ENCODE measurements around the gene EXOSC10.

Gene EXOSC10

GRCh38 chr1:11099310-11100148 is at the start of gene EXOSC10:
EXOSC10 (minus strand) TSS chr1:11099869; CDS start chr1:11099831, 38 bp downstream.
- DNase-seq, result peak; percentile 87

- DNase-seq, result no peak
These were observed 47.6 kb upstream of the EXOSC10 start for GRCh38 chr1:11147197-11147770.

- no peak for DNase-seq
These were observed 46.1 kb upstream of the EXOSC10 start for GRCh38 chr1:11145741-11146140.

GRCh38 chr1:11144570-11145256 is 45.0 kb upstream of the EXOSC10 start:
- DNase-seq, result no peak

- DNase-seq, result no peak
These were observed 44.2 kb upstream of the EXOSC10 start for GRCh38 chr1:11143907-11144306.

- no peak for DNase-seq
These were observed 43.7 kb upstream of the EXOSC10 start for GRCh38 chr1:11143401-11143800.

GRCh38 chr1:11142618-11143391 is 43.1 kb upstream of the EXOSC10 start:
- DNase-seq, result no peak

- no peak for DNase-seq
These were observed 39.3 kb upstream of the EXOSC10 start for GRCh38 chr1:11138952-11139351.

GRCh38 chr1:11138029-11138428 is 38.4 kb upstream of the EXOSC10 start:
- no peak for DNase-seq

GRCh38 chr1:11134898-11135266 is 35.2 kb upstream of the EXOSC10 start:
- DNase-seq, result peak; percentile 27

GRCh38 chr1:11134251-11134897 is 34.7 kb upstream of the EXOSC10 start:
- DNase-seq, result peak; percentile 35

GRCh38 chr1:11132563-11133293 is 33.1 kb upstream of the EXOSC10 start:
- peak; percentile 46 for DNase-seq

GRCh38 chr1:11131816-11132215 is 32.1 kb upstream of the EXOSC10 start:
- no peak for DNase-seq

- no peak for DNase-seq
These were observed 30.7 kb upstream of the EXOSC10 start for GRCh38 chr1:11130406-11130805.

- DNase-seq, result no peak
These were observed 30.2 kb upstream of the EXOSC10 start for GRCh38 chr1:11129649-11130390.

GRCh38 chr1:11126569-11126968 is 26.9 kb upstream of the EXOSC10 start:
- DNase-seq, result no peak

GRCh38 chr1:11125931-11126330 is 26.3 kb upstream of the EXOSC10 start:
- DNase-seq, result no peak

- no peak for DNase-seq
These were observed 25.3 kb upstream of the EXOSC10 start for GRCh38 chr1:11124965-11125364.

- no peak for DNase-seq
These were observed 16.6 kb upstream of the EXOSC10 start for GRCh38 chr1:11116318-11116717.

- peak; percentile 15 for DNase-seq
These were observed 15.3 kb upstream of the EXOSC10 start for GRCh38 chr1:11114966-11115365.
